ENCODE measurements around the gene FAR1.
"Not testable (repeated sequence)": the region's sequence is repeated elsewhere in the genome, so short reads cannot be mapped to it uniquely, and the experiment has no call there.

FAR1 gene

GRCh38 chr11:13705710-13706109 lies 37.2 kb downstream of the FAR1 start:
- no peak for DNase-seq

GRCh38 chr11:13713982-13714381 lies 45.5 kb downstream of the FAR1 start:
- DNase-seq: no peak

- DNase-seq: no peak
These were observed 48.9 kb downstream of the FAR1 start for GRCh38 chr11:13717331-13717730.

GRCh38 chr11:13718394-13718793 lies 49.9 kb downstream of the FAR1 start:
- no peak for DNase-seq

- DNase-seq: no peak
These were observed 52.5 kb downstream of the FAR1 start for GRCh38 chr11:13720940-13721339.

- DNase-seq: no peak
These were observed 53.3 kb downstream of the FAR1 start for GRCh38 chr11:13721760-13722159.

GRCh38 chr11:13726456-13726855 lies 58.0 kb downstream of the FAR1 start:
- no peak for DNase-seq

- DNase-seq: no peak
These were observed 59.6 kb downstream of the FAR1 start for GRCh38 chr11:13728076-13728475.

GRCh38 chr11:13734530-13734929 lies 66.1 kb downstream of the FAR1 start:
- DNase-seq: no peak

- peak in 1 of 56 donors; percentile 2 for DNase-seq
These were observed 76.7 kb downstream of the FAR1 start for GRCh38 chr11:13745165-13745564.

GRCh38 chr11:13753316-13753715 lies 84.8 kb downstream of the FAR1 start:
- not testable (repeated sequence) for DNase-seq

GRCh38 chr11:13759050-13759449 lies 90.6 kb downstream of the FAR1 start:
- no peak for DNase-seq

- no peak for DNase-seq
These were observed 91.6 kb downstream of the FAR1 start for GRCh38 chr11:13760115-13760514.

- DNase-seq: no peak
These were observed 92.8 kb downstream of the FAR1 start for GRCh38 chr11:13761250-13761649.

GRCh38 chr11:13761716-13762115 lies 93.2 kb downstream of the FAR1 start:
- DNase-seq: no peak

- DNase-seq: no peak
These were observed 94.2 kb downstream of the FAR1 start for GRCh38 chr11:13762718-13763117.

GRCh38 chr11:13763341-13763740 lies 94.9 kb downstream of the FAR1 start:
- no peak for DNase-seq

- no peak for DNase-seq
These were observed 97.4 kb downstream of the FAR1 start for GRCh38 chr11:13765886-13766285.

- no peak for DNase-seq
These were observed 99.0 kb downstream of the FAR1 start for GRCh38 chr11:13767471-13767870.

GRCh38 chr11:13769188-13769587 lies 100.7 kb downstream of the FAR1 start:
- no peak for DNase-seq

GRCh38 chr11:13771151-13771550 lies 102.7 kb downstream of the FAR1 start:
- no peak for DNase-seq

- DNase-seq: peak in 3 of 56 donors; percentile 5 to 28 (median 10)
These were observed 104.0 kb downstream of the FAR1 start for GRCh38 chr11:13772223-13773046.

GRCh38 chr11:13775471-13775870 lies 107.0 kb downstream of the FAR1 start:
- DNase-seq: no peak
